ENCODE results near the gene RUNX1. TPM values are rescaled to one million over a fixed set of nuclear protein-coding genes. Genes with fewer than 3 reads are reported as not detected.

The RUNX1 gene
- total and polyA plus RNA-seq, 10 of the 15 experiments (the other 5 are each of a cell fraction or from before 2014, with no cell fraction given), result 0.90 to 15.2 (median 4.1) TPM

GRCh38 chr21:34934350-34934749 is 114.8 kb downstream of the RUNX1 start:
- no TSS peak for BruUV-seq (replicated peaks)
- H3K9me3 ChIP-seq (replicated peaks; ENCODE audit: control insufficient read depth, insufficient read depth, low read length), result no peaks in the 10 kb centered on the region
- intact Hi-C loops (cut with micrococcal nuclease; ENCODE audit: unreplicated experiment), result no loop called here
- peak overlapping the region; percentile 41; the same call in 1 of the 2 replicates for H3K4me2 ChIP-seq (ENCODE audit: control insufficient read depth, insufficient read depth)
- TF ChIP-seq MTA3 (IDR thresholded peaks at IDR 0.05; ENCODE audit: borderline replicate concordance, low read length), result no peak
- TF ChIP-seq CEBPB (IDR thresholded peaks at IDR 0.05; ENCODE audit: borderline replicate concordance in 1 of 2, low read depth in 2 of 2, low read length in 2 of 2), result no peak
- TF ChIP-seq TARDBP (IDR thresholded peaks at IDR 0.05; ENCODE audit: borderline replicate concordance), result no peak
- no peak for TF ChIP-seq POU2F2 (IDR thresholded peaks at IDR 0.05; ENCODE audit: borderline replicate concordance, low read depth, low read length)
- TF ChIP-seq POLR2AphosphoS2 (IDR thresholded peaks at IDR 0.05; ENCODE audit: low read depth, low read length), result no peak
- no peak for TF ChIP-seq USF1 (IDR thresholded peaks at IDR 0.05; ENCODE audit: borderline replicate concordance, extremely low read length, insufficient read depth, low read depth, low read length)
- no peak for TF ChIP-seq HDGF (IDR thresholded peaks at IDR 0.05)
- TF ChIP-seq ATF3 (IDR thresholded peaks at IDR 0.05; ENCODE audit: borderline replicate concordance, extremely low read depth, low read depth, low read length), result no peak
- TF ChIP-seq KDM1A (IDR thresholded peaks at IDR 0.05; ENCODE audit: borderline replicate concordance), result no peak
- no peak for TF ChIP-seq RCOR1 (conservative IDR thresholded peaks at IDR 0.05; ENCODE audit: low read depth, low read length)
- no peak for TF ChIP-seq STAT3 (IDR thresholded peaks at IDR 0.05; ENCODE audit: low read depth, low read length)
- TF ChIP-seq CHD2 (IDR thresholded peaks at IDR 0.05; ENCODE audit: borderline replicate concordance, low read depth, low read length), result no peak
- H4K20me1 ChIP-seq (ENCODE audit: control insufficient read depth, insufficient read depth), result no peaks in the 10 kb centered on the region
- POLR2A ChIA-PET, result no interaction called here
- no peaks in the 10 kb centered on the region for H3K36me3 ChIP-seq (ENCODE audit: control insufficient read depth in 2 of 2, insufficient read depth in 2 of 2, low read length in 1 of 2)
- no peak overlapping the region for H3K4me3 ChIP-seq
- H3K79me2 ChIP-seq (ENCODE audit: control insufficient read depth, insufficient read depth, low read length), result no peaks in the 10 kb centered on the region
- H3K9ac ChIP-seq (ENCODE audit: control insufficient read depth, insufficient read depth, low read length), result no peak overlapping the region
- 0 out of 4 replicates have a peak, but pooled peaks cover 0 to 2% of the 10 kb centered on the region in 2 experiments for H3K27me3 ChIP-seq (replicated peaks in 1 of 2; ENCODE audit: control insufficient read depth in 2 of 2, insufficient read depth in 2 of 2, low read length in 1 of 2)
- H3K27ac ChIP-seq (ENCODE audit: control insufficient read depth, insufficient read depth), result no peak overlapping the region
- in situ Hi-C loops (cut with MboI), result no loop called here
- 23% methylated on average over 2 of the region's 2 CpGs for WGBS (ENCODE audit: insufficient coverage, insufficient replicate concordance, low lambda C conversion rate, missing lambda C conversion rate)
- no peak overlapping the region; the same call in 1 of the 2 replicates for H2AFZ ChIP-seq (ENCODE audit: control insufficient read depth, low read depth, low read length)
- DNase-seq (ENCODE audit: low read depth, low spot score), result no peak
- RAD21 ChIA-PET (ENCODE audit: unreplicated experiment), result no interaction called here
- no peak for FAIRE-seq
- CTCF ChIA-PET, result interaction anchor here (0.6 to 0.8 kb wide), 2 partner anchors 19 to 188 kb away, joined by 3 to 6 read pairs; no protein-coding TSS in a partner anchor
- ATAC-seq, result no peak
- H3K4me1 ChIP-seq (ENCODE audit: control insufficient read depth, insufficient read depth, low read length), result peaks cover 5% of the 10 kb centered on the region
- SMC1A ChIA-PET (ENCODE audit: uncharacterized antibody, unreplicated experiment), result interaction anchor here (0.7 to 1.0 kb wide), 2 partner anchors 160 to 579 kb away, joined by 3 read pairs; no protein-coding TSS in a partner anchor

Data from GM12878 (cell line).